ENCODE results near the gene TNNI3K.

The TNNI3K gene

GRCh38 chr1:74505928-74506710, 270.9 kb downstream of the TNNI3K start:
- peak; percentile 60 for DNase-seq

GRCh38 chr1:74508449-74508848, 273.3 kb downstream of the TNNI3K start:
- no peak for DNase-seq

- DNase-seq = no peak
Observed at GRCh38 chr1:74512170-74512915, 277.2 kb downstream of the TNNI3K start, which contains the start of gene LRRC53. Gene LRRC53, minus strand, starts transcription at chr1:74512611. Its CDS starts 29,262 bp downstream, at chr1:74483349.

DNA sequence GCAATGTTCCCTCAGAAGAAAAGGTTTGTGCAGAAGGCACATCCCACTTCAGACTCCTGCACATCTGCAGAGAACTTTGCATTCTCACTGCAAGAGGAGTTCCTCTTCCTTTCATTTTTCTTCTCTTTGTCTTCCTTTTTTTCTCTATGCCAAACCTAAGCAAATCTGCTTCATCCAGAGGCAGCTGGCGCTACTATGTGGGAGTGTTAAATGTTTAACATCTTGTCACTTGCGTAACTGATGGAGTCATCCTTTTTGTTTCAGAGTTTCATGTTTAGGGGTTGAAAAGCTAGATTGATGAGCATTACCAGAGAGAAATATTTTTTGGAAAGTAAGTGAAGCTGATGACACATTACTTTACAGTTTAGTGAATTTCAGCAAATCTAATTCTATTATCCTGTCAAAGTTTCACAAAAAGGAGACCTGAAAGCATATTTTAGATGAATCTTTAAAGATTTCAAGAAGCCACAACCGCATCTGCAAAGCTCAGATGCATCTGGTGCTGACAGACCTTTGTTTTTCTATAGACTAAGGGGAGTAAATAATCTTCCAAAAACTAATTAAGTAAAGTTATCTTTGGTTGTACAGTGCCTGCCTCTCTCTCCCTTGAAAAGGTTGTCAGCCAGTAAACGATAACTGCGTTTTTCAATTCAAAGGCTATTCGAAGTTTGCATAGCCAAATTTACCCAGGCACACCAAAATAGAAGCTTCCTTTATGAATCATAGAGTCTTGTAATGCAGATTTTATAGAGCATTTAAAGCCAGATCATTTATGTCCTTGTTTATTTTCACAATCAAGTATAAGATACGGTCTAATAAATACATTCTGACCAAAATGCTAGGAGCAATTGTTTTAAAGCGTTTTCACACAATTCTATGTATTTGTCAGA, 278.5 kb downstream of the TNNI3K start:
- DNase-seq = no peak

- no peak for DNase-seq
Observed at GRCh38 chr1:74517599-74518051, 282.4 kb downstream of the TNNI3K start.

DNA sequence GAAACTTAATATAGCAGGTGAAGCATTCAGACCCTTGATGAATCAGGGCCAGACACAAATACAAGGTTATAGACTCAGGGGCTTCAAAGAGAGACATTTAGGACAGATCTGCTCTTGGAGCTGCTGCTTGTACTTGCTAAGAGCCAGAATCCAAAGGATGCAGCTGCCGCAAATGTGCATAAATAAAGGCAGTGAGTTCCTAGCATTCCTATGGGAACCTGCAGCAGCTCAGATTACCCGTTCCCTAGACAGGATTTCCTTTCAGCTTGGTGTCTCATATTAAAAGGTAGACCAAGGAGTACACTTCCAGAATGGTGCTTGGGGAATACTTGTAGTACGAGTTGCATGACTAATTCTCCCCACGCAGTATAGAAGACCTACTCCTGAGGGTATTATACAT, 287.0 kb downstream of the TNNI3K start:
- no peak for DNase-seq

- no peak for DNase-seq
Observed at GRCh38 chr1:74523873-74524480, 288.8 kb downstream of the TNNI3K start.

DNA sequence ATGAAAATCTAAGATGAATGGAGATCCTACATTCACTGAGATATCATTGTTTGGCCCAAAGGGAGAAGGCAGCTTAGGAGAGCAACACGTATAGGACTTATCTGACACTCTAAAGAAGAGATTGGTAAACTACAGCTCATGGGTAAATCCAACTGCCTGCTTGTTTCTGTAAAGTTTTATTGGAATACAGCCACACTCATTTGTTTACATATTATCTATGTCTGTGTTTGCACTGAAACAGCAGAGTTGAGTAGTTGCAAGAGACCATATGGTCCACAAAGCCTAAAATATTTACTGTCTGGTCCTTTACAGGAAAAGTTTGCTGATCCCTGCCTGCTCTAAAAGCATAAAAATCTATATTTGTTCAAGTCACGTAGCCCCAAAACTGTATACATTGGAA, 291.5 kb downstream of the TNNI3K start:
- peak; percentile 30 for DNase-seq

GRCh38 chr1:74528123-74528522, 292.9 kb downstream of the TNNI3K start:
- no peak for DNase-seq

DNA sequence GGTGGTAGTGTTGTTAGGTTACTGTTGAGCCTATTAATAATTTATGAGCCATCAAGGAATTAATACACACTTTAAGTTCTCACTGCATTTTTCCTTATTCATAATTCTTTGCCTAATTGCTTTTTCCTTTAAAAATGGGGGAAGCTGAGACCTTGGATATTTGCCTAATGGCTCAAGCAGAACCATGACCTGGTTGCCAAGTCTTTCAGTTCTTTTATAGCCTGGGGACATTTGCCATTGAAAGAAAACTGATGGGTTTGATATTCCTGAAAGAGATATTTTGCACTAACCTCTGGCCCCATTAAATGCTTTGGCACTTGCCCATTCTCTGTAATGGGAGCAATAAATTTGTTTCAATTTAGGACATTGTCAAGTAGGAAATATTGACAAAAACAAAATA, 295.7 kb downstream of the TNNI3K start:
- DNase-seq = no peak

DNA sequence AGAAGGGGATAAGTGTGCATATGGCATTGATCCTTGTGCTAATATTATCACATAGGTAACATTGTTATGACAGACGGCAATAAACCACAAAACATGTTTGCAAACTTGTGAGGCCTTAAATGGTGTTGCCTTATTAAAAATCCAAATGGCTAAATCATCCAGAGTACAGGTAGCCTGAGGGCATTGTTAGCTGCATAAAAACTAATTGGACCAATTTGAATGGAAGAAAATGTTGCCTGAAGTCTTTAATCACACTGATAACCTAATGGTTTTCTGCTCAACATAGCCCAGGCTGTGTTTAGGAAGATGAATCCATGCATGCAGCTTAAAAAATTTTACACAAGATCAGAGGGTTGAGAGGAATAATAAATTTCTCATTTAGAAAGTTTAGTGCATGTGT, 296.6 kb downstream of the TNNI3K start:
- no peak for DNase-seq

GRCh38 chr1:74534241-74534640, 299.1 kb downstream of the TNNI3K start:
- DNase-seq = no peak

DNA sequence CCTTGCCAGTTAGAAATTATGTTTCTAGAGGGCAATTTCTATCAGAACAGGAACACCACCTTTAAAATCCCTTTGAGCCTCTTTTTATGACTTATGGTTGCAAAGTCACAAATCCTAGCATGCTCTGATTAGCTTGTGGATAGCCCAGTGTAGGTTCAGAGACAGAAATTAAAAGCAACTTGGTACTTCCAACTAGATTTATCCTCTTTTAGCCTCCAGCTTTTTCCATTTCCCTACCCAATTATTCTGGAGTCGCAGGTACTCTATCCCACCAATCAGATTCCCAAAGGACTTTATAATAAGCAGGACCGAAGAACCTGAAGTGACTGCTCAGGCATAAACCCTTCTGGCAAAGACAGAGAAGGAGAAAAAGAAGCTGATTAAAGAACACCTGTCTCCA, 310.6 kb downstream of the TNNI3K start:
- no peak for DNase-seq

DNA sequence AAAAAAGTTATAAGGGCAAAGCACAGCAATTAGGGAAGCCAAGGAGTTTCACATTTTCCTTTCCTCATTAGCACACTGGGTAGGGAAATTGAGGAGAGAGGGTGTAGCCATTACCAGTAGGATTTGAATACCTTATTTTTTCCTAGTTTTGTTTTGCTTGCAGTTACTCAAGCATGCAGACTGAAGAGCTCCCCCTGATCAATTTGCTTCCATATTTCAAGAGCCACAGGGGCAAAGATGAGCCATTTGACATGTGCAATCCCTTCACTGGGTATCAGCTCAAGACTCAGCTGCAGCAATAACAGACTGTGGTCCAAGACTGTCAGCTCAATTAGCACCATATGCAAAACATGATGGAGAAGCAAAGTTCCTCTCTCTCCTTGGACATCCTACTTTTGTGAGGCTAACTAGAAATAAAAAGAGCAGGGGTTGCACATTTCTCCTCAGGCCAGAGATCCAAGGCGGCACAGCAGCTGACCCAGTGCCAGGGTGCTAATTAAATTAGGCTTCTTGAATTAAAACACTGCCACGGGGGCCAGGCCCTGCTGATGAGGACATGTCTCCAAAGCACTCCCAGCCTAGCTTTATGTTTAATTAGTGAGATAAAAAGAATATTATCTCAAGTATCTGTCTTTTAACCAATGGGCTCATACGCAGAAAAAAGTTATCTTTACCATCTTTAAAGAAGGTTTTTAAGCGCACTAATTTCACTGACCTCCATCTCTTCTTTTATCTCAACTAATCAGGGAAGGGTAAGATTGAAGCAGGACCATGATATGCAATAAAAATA, 314.0 kb downstream of the TNNI3K start:
- no peak for DNase-seq

DNA sequence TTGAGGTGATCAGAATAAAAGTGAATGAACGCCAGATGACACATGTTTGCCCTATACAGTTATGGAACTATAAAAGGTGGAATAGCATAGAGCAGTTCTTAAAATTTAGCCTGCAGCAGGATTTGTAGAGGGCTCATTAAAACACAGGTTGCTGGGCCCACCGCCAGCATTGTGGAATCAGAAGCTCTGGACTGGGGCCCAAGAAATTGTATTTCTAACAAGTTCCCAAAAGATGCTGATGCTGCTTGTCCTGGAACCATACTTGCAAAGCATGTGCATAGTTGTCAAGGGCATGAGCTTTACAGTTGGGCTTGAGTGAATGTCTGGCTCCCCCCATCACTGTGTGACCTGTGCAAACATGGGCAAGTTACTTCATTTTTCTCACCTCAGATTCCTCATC, 314.7 kb downstream of the TNNI3K start:
- DNase-seq = no peak

GRCh38 chr1:74570797-74571492, 335.8 kb downstream of the TNNI3K start:
- DNase-seq = peak; percentile 88

DNA sequence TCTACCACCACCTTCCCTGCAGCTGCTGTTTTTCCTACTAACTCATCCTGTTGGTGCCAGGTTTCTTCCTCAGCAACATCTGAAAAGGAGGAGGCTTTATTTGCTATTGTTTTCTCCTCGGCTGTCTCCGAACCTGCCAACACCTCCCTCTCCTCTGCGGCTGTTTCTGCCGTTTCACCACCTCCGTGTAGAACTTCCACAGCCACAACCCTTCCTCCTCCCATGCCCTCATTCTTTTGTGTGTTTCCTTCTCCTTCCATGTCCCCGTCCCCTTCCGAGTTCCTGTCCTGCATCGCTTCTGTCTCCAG, 336.3 kb downstream of the TNNI3K start:
- DNase-seq = no peak

- no peak for DNase-seq
Observed at GRCh38 chr1:74571891-74572290, 336.7 kb downstream of the TNNI3K start.

GRCh38 chr1:74578101-74578500, 342.9 kb downstream of the TNNI3K start:
- DNase-seq = no peak

GRCh38 chr1:74579425-74579824, 344.2 kb downstream of the TNNI3K start:
- DNase-seq = no peak

- no peak for DNase-seq
Observed at GRCh38 chr1:74583397-74583796, 348.2 kb downstream of the TNNI3K start.
